GM23338 (cell line): Measurements from ENCODE around the gene UBE2R2. TPM values are rescaled to one million over a fixed set of nuclear protein-coding genes. Genes with fewer than 3 reads are reported as not detected.

Experiments used
- ATAC-seq: fragments of 200-7000 bp; cut with Tn5 transposase; 3 replicates; pipeline ENCODE4 v1.9.1; 2020
- DNase-seq: peaks from one replicate; pipeline ENCODE4 v3.0.0-alpha.2; 2015; ENCODE audit warnings: low spot score
- H2AFZ ChIP-seq: fragments of 200-600 bp; sonication (generic); 2 replicates; pipeline ENCODE4 v1.8.0; 2016; ENCODE audit warnings: antibody characterized with exemption, mild to moderate bottlenecking, moderate library complexity
- H3F3A ChIP-seq: fragments of 200-600 bp; sonication (generic); replicated peaks from 2 replicates; pipeline ENCODE4 v1.8.0; 2017; ENCODE audit warnings: antibody characterized with exemption, mixed run types, low read depth
- H3K27ac ChIP-seq: fragments of 200-600 bp; sonication (generic); 2 replicates; pipeline ENCODE4 v1.6.1; 2016; ENCODE audit warnings: low read depth
- H3K27me3 ChIP-seq: fragments of 200-600 bp; sonication (generic); 2 replicates; pipeline ENCODE4 v1.8.0; 2016; ENCODE audit warnings: mild to moderate bottlenecking, mixed run types, moderate library complexity; ENCODE audit not compliant: insufficient read depth
- H3K36me3 ChIP-seq: fragments of 200-600 bp; sonication (generic); 2 replicates; pipeline ENCODE4 v1.8.0; 2016; ENCODE audit warnings: mild to moderate bottlenecking; ENCODE audit not compliant: insufficient read depth
- H3K4me1 ChIP-seq: fragments of 200-600 bp; sonication (generic); 2 replicates; pipeline ENCODE4 v1.8.0; 2016; ENCODE audit warnings: mild to moderate bottlenecking, moderate library complexity; ENCODE audit not compliant: insufficient read depth
- H3K4me2 ChIP-seq: fragments of 200-600 bp; sonication (generic); 2 replicates; pipeline ENCODE4 v1.7.1; 2017; ENCODE audit warnings: mixed run types
- H3K4me3 ChIP-seq: fragments of 200-600 bp; sonication (generic); 2 replicates; pipeline ENCODE4 v1.6.1; 2016; ENCODE audit warnings: mixed run types
- H3K79me2 ChIP-seq: fragments of 200-600 bp; sonication (generic); replicated peaks from 2 replicates; pipeline ENCODE4 v1.8.0; 2017; ENCODE audit warnings: mild to moderate bottlenecking; ENCODE audit not compliant: insufficient read depth
- H3K9me2 ChIP-seq: fragments of 200-600 bp; sonication (generic); 2 replicates; pipeline ENCODE4 v1.8.0; 2017; ENCODE audit not compliant: insufficient read depth
- H4K20me1 ChIP-seq: fragments of 200-600 bp; sonication (generic); replicated peaks from 2 replicates; pipeline ENCODE4 v1.8.0; 2017; ENCODE audit warnings: mild to moderate bottlenecking; ENCODE audit not compliant: insufficient read depth
- H3K27ac Mint-ChIP-seq: 2 replicates; pipeline ENCODE4 v1.8.0; 2020; ENCODE audit warnings: inconsistent platforms, mild to moderate bottlenecking, moderate library complexity, mixed read lengths
- H3K27me3 Mint-ChIP-seq: 3 replicates; pipeline ENCODE4 v1.8.0; 2022; ENCODE audit warnings: low read depth, mild to moderate bottlenecking, moderate library complexity, mixed read lengths, inconsistent platforms; ENCODE audit not compliant: insufficient read depth, poor library complexity
- H3K36me3 Mint-ChIP-seq: 3 replicates; pipeline ENCODE4 v1.8.0; 2021; ENCODE audit warnings: low read depth, mild to moderate bottlenecking, inconsistent platforms, moderate library complexity, mixed read lengths
- H3K4me1 Mint-ChIP-seq: 3 replicates; pipeline ENCODE4 v1.8.0; 2020; ENCODE audit warnings: mild to moderate bottlenecking, inconsistent platforms, mixed read lengths
- H3K4me3 Mint-ChIP-seq: 3 replicates; pipeline ENCODE4 v1.8.0; 2021; ENCODE audit warnings: moderate library complexity, mild to moderate bottlenecking, inconsistent platforms, mixed read lengths
- H3K9me3 Mint-ChIP-seq: 3 replicates; pipeline ENCODE4 v1.8.0; 2020; ENCODE audit warnings: moderate library complexity, mild to moderate bottlenecking, inconsistent platforms, mixed read lengths
- CREB1 ChIP-seq: fragments of 250-450 bp; sonication (Bioruptor Pico); IDR thresholded peaks from 2 replicates; pipeline ENCODE4 v1.5.0; 2020; ENCODE audit warnings: low read depth, mild to moderate bottlenecking, moderate library complexity
- EZH2 ChIP-seq: fragments of 200-600 bp; sonication (generic); IDR thresholded peaks from one replicate; pipeline ENCODE4 v1.8.0; 2017; ENCODE audit warnings: antibody characterized with exemption, mild to moderate bottlenecking, low read depth; ENCODE audit not compliant: unreplicated experiment
- EZH2phosphoT487 ChIP-seq: fragments of 200-600 bp; sonication (generic); IDR thresholded peaks from one replicate; pipeline ENCODE4 v1.8.1; 2018; ENCODE audit warnings: antibody characterized with exemption; ENCODE audit not compliant: unreplicated experiment
- JUNB ChIP-seq: IDR thresholded peaks from one replicate; pipeline ENCODE4 v1.6.1; 2016; ENCODE audit warnings: antibody characterized with exemption; ENCODE audit not compliant: unreplicated experiment
- NANOG ChIP-seq: IDR thresholded peaks from 2 replicates; pipeline ENCODE4 v1.6.1; 2016; ENCODE audit warnings: antibody characterized with exemption, borderline replicate concordance
- STAT1 ChIP-seq: IDR thresholded peaks from one replicate; pipeline ENCODE4 v1.6.1; 2016; ENCODE audit warnings: antibody characterized with exemption; ENCODE audit not compliant: unreplicated experiment
- ZNF114 ChIP-seq: fragments of 250-450 bp; sonication (Bioruptor Pico); IDR thresholded peaks from 2 replicates; pipeline ENCODE4 v1.5.0; 2020; ENCODE audit warnings: mild to moderate bottlenecking, moderate library complexity
- polyA plus RNA-seq: library from polyadenylated mRNA; unstranded; fragments of >200 nt; fragmentation: Nextera tagmentation; extraction: Ambion mirVana; gene quantifications from 2 replicates; pipeline ENCODE4 v1.2.1, GENCODE V29; 2016
- total RNA-seq: library from RNA; depleted of rRNA; stranded (reverse); fragments of >200 nt; shearing (Covaris generic); gene quantifications from 2 replicates; pipeline ENCODE4 v1.2.3, GENCODE V29; 2014
- TF ChIP-seq, protein P1 (sequence below): fragments of 250-450 bp; sonication (Bioruptor Pico); IDR thresholded peaks from 2 replicates; pipeline ENCODE4 v1.5.0; 2020; ENCODE audit warnings: mild to moderate bottlenecking, moderate library complexity
- TF ChIP-seq, protein P2 (sequence below): IDR thresholded peaks from one replicate; pipeline ENCODE4 v1.6.1; 2018; ENCODE audit warnings: antibody characterized with exemption; ENCODE audit not compliant: unreplicated experiment
- TF ChIP-seq, protein P3 (sequence below): IDR thresholded peaks from 2 replicates; pipeline ENCODE4 v1.6.1; 2016; ENCODE audit warnings: antibody characterized with exemption

UBE2R2 gene
- total and polyA plus RNA-seq, 2 experiments from 2014 or later: 23.4 to 32.5 TPM

DNA sequence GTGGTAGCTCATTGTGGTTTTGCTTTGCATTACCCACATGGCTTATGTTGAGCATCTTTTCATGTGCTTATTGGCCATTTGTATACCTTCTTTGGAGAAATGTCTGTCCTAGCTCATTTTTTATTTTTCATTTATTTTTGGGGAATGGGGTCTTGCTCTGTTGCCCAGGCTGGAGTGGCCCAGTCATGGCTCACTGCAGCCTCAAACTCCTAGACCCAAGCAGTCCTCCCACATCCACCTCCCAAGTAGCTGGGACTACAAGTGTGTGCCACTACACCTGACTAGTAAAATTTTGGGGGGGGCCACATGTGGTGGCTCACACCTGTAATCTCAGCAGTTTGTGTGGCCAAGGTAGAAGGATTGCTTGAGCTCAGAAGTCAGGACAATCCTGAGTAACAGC, 77.4 kb downstream of the UBE2R2 start:
- Histone ChIP-seq H3K27me3 (no peaks in the 10 kb centered on the region), H4K20me1 (peaks cover 24% of the 10 kb centered on the region), H3K27ac (no peak overlapping the region), H2AFZ (no peak overlapping the region), H3K79me2 (peaks cover 79% of the 10 kb centered on the region), H3K4me3 (no peak overlapping the region), H3K4me2 (no peak overlapping the region), H3F3A (no peaks in the 10 kb centered on the region), H3K9me2 (no peaks in the 10 kb centered on the region), H3K4me1 (no peaks in the 10 kb centered on the region), H3K36me3 (no peaks in the 10 kb centered on the region)
- Mint-ChIP-seq H3K36me3 (peaks cover 8% of the 10 kb centered on the region), H3K27me3 (peaks cover 2% of the 10 kb centered on the region), H3K27ac (no peak overlapping the region), H3K9me3 (no peaks in the 10 kb centered on the region), H3K4me3 (no peak overlapping the region), H3K4me1 (no peaks in the 10 kb centered on the region)
- TF ChIP-seq, protein P1, sequence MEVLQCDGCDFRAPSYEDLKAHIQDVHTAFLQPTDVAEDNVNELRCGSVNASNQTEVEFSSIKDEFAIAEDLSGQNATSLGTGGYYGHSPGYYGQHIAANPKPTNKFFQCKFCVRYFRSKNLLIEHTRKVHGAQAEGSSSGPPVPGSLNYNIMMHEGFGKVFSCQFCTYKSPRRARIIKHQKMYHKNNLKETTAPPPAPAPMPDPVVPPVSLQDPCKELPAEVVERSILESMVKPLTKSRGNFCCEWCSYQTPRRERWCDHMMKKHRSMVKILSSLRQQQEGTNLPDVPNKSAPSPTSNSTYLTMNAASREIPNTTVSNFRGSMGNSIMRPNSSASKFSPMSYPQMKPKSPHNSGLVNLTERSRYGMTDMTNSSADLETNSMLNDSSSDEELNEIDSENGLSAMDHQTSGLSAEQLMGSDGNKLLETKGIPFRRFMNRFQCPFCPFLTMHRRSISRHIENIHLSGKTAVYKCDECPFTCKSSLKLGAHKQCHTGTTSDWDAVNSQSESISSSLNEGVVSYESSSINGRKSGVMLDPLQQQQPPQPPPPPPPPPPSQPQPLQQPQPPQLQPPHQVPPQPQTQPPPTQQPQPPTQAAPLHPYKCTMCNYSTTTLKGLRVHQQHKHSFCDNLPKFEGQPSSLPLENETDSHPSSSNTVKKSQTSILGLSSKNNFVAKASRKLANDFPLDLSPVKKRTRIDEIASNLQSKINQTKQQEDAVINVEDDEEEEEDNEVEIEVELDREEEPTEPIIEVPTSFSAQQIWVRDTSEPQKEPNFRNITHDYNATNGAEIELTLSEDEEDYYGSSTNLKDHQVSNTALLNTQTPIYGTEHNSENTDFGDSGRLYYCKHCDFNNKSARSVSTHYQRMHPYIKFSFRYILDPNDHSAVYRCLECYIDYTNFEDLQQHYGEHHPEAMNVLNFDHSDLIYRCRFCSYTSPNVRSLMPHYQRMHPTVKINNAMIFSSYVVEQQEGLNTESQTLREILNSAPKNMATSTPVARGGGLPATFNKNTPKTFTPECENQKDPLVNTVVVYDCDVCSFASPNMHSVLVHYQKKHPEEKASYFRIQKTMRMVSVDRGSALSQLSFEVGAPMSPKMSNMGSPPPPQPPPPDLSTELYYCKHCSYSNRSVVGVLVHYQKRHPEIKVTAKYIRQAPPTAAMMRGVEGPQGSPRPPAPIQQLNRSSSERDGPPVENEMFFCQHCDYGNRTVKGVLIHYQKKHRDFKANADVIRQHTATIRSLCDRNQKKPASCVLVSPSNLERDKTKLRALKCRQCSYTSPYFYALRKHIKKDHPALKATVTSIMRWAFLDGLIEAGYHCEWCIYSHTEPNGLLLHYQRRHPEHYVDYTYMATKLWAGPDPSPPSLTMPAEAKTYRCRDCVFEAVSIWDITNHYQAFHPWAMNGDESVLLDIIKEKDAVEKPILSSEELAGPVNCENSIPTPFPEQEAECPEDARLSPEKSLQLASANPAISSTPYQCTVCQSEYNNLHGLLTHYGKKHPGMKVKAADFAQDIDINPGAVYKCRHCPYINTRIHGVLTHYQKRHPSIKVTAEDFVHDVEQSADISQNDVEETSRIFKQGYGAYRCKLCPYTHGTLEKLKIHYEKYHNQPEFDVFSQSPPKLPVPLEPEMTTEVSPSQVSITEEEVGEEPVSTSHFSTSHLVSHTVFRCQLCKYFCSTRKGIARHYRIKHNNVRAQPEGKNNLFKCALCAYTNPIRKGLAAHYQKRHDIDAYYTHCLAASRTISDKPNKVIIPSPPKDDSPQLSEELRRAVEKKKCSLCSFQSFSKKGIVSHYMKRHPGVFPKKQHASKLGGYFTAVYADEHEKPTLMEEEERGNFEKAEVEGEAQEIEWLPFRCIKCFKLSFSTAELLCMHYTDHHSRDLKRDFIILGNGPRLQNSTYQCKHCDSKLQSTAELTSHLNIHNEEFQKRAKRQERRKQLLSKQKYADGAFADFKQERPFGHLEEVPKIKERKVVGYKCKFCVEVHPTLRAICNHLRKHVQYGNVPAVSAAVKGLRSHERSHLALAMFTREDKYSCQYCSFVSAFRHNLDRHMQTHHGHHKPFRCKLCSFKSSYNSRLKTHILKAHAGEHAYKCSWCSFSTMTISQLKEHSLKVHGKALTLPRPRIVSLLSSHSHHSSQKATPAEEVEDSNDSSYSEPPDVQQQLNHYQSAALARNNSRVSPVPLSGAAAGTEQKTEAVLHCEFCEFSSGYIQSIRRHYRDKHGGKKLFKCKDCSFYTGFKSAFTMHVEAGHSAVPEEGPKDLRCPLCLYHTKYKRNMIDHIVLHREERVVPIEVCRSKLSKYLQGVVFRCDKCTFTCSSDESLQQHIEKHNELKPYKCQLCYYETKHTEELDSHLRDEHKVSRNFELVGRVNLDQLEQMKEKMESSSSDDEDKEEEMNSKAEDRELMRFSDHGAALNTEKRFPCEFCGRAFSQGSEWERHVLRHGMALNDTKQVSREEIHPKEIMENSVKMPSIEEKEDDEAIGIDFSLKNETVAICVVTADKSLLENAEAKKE (CRISPR knock-in tag): no peak
- TF ChIP-seq STAT1 (no peak), CREB1 (no peak), EZH2phosphoT487 (no peak), JUNB (no peak), NANOG (no peak), ZNF114 (CRISPR knock-in tag) (no peak), EZH2 (no peak)
- TF ChIP-seq, protein P2, sequence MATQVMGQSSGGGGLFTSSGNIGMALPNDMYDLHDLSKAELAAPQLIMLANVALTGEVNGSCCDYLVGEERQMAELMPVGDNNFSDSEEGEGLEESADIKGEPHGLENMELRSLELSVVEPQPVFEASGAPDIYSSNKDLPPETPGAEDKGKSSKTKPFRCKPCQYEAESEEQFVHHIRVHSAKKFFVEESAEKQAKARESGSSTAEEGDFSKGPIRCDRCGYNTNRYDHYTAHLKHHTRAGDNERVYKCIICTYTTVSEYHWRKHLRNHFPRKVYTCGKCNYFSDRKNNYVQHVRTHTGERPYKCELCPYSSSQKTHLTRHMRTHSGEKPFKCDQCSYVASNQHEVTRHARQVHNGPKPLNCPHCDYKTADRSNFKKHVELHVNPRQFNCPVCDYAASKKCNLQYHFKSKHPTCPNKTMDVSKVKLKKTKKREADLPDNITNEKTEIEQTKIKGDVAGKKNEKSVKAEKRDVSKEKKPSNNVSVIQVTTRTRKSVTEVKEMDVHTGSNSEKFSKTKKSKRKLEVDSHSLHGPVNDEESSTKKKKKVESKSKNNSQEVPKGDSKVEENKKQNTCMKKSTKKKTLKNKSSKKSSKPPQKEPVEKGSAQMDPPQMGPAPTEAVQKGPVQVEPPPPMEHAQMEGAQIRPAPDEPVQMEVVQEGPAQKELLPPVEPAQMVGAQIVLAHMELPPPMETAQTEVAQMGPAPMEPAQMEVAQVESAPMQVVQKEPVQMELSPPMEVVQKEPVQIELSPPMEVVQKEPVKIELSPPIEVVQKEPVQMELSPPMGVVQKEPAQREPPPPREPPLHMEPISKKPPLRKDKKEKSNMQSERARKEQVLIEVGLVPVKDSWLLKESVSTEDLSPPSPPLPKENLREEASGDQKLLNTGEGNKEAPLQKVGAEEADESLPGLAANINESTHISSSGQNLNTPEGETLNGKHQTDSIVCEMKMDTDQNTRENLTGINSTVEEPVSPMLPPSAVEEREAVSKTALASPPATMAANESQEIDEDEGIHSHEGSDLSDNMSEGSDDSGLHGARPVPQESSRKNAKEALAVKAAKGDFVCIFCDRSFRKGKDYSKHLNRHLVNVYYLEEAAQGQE: no peak
- TF ChIP-seq, protein P3, sequence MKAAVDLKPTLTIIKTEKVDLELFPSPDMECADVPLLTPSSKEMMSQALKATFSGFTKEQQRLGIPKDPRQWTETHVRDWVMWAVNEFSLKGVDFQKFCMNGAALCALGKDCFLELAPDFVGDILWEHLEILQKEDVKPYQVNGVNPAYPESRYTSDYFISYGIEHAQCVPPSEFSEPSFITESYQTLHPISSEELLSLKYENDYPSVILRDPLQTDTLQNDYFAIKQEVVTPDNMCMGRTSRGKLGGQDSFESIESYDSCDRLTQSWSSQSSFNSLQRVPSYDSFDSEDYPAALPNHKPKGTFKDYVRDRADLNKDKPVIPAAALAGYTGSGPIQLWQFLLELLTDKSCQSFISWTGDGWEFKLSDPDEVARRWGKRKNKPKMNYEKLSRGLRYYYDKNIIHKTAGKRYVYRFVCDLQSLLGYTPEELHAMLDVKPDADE: no peak
- DNase-seq (no peak), ATAC-seq (no peak)
